ENCODE measurements around the gene ZNF385C.
A peak's percentile ranks its signal among the peaks of the same experiment; 100 is the strongest.
"Not testable (repeated sequence)": the region's sequence is repeated elsewhere in the genome, so short reads cannot be mapped to it uniquely, and the experiment has no call there.

ZNF385C gene

DNA sequence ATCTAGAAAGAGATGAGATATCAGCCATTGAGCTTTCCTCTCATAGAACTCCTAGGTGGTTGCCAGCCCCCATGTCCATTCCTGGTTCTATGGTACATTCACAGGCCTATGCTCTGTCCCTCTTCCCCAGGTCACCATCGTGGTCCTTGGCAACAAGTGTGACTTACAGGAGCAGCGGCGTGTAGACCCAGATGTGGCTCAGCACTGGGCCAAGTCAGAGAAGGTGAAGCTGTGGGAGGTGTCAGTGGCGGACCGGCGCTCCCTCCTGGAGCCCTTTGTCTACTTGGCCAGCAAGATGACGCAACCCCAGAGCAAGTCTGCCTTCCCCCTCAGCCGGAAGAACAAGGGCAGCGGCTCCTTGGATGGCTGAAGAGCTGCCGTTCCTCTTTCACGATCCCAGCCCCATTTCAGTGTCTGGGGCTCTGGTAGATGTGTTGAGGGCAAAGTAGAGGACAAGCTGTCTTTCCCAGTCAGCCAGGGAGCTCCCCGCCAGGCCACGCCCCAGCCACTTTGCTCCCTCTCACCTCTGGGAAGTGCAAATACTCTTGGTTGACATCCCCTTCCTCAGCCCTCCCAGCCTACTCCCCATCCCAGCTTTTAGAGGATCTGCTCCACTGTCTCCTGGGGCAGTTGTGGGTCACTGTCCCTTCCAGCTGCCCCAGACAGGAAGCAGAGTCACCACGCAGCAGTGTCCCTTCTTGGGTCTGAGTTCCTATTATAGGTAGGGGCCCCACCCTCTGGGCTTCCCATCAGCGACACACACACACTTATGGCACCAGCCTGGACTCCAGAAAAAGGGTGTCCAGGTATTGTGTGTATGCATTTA lies 74.5 kb downstream of the ZNF385C start:
- Mint-ChIP-seq H3K36me3 (ENCODE audit: insufficient read depth) (peaks cover 18% of the 10 kb centered on the region), H3K4me1 (peaks cover 28% of the 10 kb centered on the region), H3K4me3 (no peak overlapping the region), H3K27me3 (no peaks in the 10 kb centered on the region), H3K27ac (ENCODE audit: low read depth) (no peak overlapping the region), H3K9me3 (no peaks in the 10 kb centered on the region)
- DNase-seq (ENCODE audit: low spot score in 2 of 2) (no peak), ATAC-seq (replicated peaks; ENCODE audit: extremely low read depth, poor library complexity, severe bottlenecking) (no peak)

DNA sequence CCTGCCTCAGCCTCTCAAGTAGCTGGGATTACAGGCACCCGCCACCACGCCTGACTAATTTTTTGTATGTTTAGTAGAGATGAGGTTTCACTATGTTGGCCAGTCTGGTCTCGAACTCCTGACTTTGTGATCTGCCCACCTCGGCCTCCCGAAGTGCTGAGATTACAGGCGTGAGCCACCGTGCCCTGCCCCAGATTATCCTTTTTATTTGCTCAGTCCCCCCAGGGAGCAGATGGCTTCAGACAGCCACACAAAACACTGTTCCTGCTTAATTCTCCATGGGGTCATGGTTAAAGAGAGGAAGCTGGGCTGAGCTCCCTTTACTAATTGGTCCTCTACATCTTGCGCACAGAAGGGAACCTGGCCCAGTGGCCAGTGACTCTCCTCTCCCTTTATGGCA lies 77.4 kb downstream of the ZNF385C start:
- H3K27me3 Mint-ChIP-seq; DNase-seq (ENCODE audit: low spot score in 2 of 2); H3K9me3 Mint-ChIP-seq; ATAC-seq (replicated peaks; ENCODE audit: extremely low read depth, poor library complexity, severe bottlenecking): not testable (repeated sequence)
- H3K36me3 Mint-ChIP-seq (ENCODE audit: insufficient read depth) = peaks cover 27% of the 10 kb centered on the region
- peaks cover 55% of the 10 kb centered on the region for H3K4me1 Mint-ChIP-seq
- H3K4me3 Mint-ChIP-seq = peak overlapping the region; percentile 99
- peak overlapping the region; percentile 79 for H3K27ac Mint-ChIP-seq (ENCODE audit: low read depth)

DNA sequence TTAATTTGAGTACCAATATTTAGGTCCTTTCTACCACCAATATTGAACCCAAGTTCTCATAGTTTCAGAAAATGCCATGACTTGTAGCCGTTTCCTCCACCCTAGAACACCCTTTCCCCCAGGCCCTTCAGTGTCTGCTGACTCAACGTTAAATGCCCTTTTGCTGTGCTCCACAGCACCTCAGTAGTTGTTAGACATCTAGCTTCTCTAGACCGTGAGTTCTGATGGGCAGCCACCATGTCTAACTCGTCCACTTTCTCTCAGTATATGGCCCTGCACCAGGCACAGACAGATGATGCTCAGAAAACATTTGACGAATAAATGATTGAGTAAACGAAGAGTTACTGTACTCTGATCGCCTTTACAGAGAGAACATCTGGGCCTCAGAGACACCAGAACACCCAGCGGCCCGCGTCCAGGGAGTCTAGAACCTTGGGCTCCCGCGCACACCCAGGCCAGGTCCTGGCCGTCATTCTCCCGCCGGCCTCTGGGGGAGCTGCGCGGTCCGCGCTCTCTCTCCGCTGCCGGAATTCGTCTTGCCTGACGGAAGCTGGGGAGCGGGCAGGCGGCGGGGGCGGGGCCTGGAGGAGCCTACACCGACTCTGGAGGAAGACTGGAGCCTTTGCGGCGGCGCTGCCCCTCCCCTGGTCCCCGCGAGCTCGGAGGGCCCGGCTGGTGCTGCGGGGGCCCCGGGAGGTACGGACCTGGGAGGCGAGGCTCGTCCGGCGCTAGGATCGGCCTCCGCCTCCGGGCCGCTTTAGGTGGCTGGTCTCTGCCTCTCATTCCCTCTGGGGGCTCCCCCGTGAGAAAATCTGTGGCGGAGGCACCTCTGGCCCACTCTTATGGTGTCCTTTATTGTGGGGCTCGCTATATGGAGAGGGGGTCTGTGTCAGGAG lies 78.5 kb downstream of the ZNF385C start, which contains the start of gene NKIRAS2:
Gene NKIRAS2 (plus strand): TSS at position 582 of the 896 bp plus-strand sequence. CDS start 1,488 bp downstream, outside the sequence.
- H3K36me3 Mint-ChIP-seq (ENCODE audit: insufficient read depth) = peaks cover 31% of the 10 kb centered on the region
- H3K9me3 Mint-ChIP-seq = no peaks in the 10 kb centered on the region
- H3K27me3 Mint-ChIP-seq = no peaks in the 10 kb centered on the region
- H3K4me1 Mint-ChIP-seq = peaks cover 61% of the 10 kb centered on the region
- H3K27ac Mint-ChIP-seq (ENCODE audit: low read depth) = peak within 1 kb of the TSS; percentile 79
- peak within 1 kb of the TSS; percentile 99 for H3K4me3 Mint-ChIP-seq
- DNase-seq (ENCODE audit: low spot score in 2 of 2) (peak; percentile 79 to 82), ATAC-seq (replicated peaks; ENCODE audit: extremely low read depth, poor library complexity, severe bottlenecking) (peak; percentile 72)

DNA sequence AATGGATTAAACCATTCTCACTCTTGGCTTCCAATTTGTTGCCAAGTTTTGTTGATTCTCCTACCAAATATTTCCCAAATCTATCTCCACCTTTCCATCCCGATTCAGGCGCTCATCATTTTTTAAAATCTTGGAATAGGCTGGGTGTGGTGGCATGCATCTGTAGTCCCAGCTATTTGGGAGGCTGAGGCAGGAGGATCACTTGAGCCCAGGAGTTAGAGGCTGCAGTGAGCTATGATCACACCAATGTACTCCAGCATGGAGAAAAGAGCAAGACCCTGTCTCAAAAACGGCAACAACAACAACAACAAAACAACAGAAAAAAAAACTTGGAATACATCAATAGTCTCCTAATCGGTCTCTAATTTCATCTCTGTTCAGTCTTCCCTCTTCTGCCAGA lies 79.3 kb downstream of the ZNF385C start:
- DNase-seq (ENCODE audit: low spot score in 2 of 2) = no peak
- ATAC-seq (replicated peaks; ENCODE audit: extremely low read depth, poor library complexity, severe bottlenecking) = no peak
- Mint-ChIP-seq H3K27me3 (no peaks in the 10 kb centered on the region), H3K27ac (ENCODE audit: low read depth) (peak overlapping the region; percentile 44), H3K36me3 (ENCODE audit: insufficient read depth) (peaks cover 28% of the 10 kb centered on the region), H3K9me3 (no peaks in the 10 kb centered on the region), H3K4me1 (peaks cover 58% of the 10 kb centered on the region), H3K4me3 (peak overlapping the region; percentile 99)

DNA sequence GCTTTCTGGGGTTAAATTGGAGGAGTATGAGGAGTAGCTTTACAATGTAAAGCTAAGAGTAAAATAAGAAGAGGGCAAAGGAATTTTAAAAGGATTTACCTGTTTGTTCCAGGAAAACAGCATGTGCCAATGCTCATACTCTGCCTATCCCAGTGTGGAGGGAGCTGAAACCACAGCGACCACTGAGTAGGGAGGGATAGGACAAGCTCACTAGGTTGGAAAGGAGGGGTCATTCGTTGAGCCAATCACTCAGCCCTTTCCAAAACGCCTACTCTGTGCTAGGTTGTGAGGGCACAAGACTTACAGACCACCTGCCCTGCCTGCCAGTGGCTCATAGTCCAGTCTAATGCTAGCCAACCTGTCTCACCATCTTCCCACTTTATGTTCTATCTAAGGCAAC lies 79.9 kb downstream of the ZNF385C start:
- peaks cover 27% of the 10 kb centered on the region for H3K36me3 Mint-ChIP-seq (ENCODE audit: insufficient read depth)
- H3K9me3 Mint-ChIP-seq = no peaks in the 10 kb centered on the region
- peaks cover 62% of the 10 kb centered on the region for H3K4me1 Mint-ChIP-seq
- DNase-seq (ENCODE audit: low spot score in 2 of 2) (no peak), ATAC-seq (replicated peaks; ENCODE audit: extremely low read depth, poor library complexity, severe bottlenecking) (no peak)
- H3K27me3 Mint-ChIP-seq = no peaks in the 10 kb centered on the region
- H3K27ac Mint-ChIP-seq (ENCODE audit: low read depth) = peak overlapping the region; percentile 96
- peak overlapping the region; percentile 99 for H3K4me3 Mint-ChIP-seq

DNA sequence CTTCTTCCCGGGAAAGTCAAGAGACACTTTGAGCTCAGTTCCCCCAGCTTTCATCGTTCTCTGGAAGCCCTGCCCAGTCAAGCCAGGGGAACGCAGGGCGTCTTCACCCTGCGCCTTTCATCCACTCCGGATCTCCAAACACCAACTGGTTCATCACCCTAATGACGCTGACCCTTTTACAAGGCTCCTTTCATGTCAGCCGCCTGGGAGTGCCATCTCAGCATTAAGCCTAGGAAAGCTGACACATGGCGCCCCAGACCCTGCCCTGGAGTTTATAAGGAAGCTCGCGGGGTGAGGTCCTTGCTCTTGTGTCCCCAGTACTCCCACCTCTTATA lies 80.4 kb downstream of the ZNF385C start:
- ATAC-seq (replicated peaks; ENCODE audit: extremely low read depth, poor library complexity, severe bottlenecking) = no peak
- no peaks in the 10 kb centered on the region for H3K9me3 Mint-ChIP-seq
- peaks cover 29% of the 10 kb centered on the region for H3K36me3 Mint-ChIP-seq (ENCODE audit: insufficient read depth)
- H3K27me3 Mint-ChIP-seq = no peaks in the 10 kb centered on the region
- H3K4me1 Mint-ChIP-seq = peaks cover 65% of the 10 kb centered on the region
- peak overlapping the region; percentile 99 for H3K4me3 Mint-ChIP-seq
- DNase-seq (ENCODE audit: low spot score in 2 of 2) = no peak
- peak overlapping the region; percentile 96 for H3K27ac Mint-ChIP-seq (ENCODE audit: low read depth)

DNA sequence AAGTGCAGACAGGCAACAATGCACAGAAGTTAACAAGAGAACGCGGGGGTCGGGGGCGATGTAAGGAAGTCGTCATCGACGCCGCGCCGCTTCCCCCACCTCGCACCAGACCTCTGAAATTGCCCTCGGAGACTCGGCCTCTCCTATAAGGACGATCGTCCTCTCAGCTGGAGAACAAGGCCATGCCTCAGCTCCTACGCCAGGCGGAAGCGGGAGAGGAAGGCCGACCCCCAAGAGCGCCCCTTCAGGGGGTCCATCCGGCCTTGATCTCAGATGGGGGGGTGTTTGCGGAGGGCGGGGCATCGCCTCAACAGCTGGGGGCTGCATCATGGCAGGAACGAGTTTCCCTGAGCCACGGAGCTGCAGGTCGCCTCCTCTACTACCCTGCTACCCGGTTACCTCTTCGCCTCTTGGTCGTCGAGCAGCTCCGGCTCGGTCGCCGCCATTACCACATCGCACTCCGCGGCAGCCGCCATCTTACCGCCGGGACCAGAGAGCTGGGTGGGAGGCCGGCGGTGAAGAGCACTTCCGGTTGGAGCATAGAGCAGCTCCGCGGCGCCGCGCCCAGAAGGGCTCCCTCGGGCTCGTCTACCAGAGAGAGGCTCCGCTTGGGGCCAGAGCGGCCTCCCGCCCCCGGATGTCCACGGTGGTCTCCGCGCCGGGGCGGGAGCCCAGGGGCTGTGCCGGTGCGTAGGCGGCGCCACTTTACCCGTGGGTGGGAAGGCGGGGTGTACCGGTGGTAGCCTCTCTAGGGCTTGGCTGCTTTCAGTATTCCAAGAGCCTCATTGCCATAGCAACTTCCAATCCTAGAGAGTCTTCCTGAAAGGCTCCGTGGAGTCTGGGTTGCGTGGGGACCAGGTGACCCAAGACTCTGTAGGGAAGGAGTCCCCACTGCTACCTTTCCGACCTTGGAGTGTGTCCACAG lies 81.1 kb downstream of the ZNF385C start, which contains the start of gene DNAJC7:
Gene DNAJC7 (minus strand): TSS at position 499 of the 925 bp plus-strand sequence. CDS start 23 bp downstream, at position 476.
- H3K27me3 Mint-ChIP-seq = no peaks in the 10 kb centered on the region
- H3K4me1 Mint-ChIP-seq = peaks cover 66% of the 10 kb centered on the region
- ATAC-seq (replicated peaks; ENCODE audit: extremely low read depth, poor library complexity, severe bottlenecking) (peak; percentile 87), DNase-seq (ENCODE audit: low spot score in 2 of 2) (peak; percentile 75 to 77)
- H3K4me3 Mint-ChIP-seq = peak within 1 kb of the TSS; percentile 99
- H3K9me3 Mint-ChIP-seq = no peaks in the 10 kb centered on the region
- peak within 1 kb of the TSS; percentile 96 for H3K27ac Mint-ChIP-seq (ENCODE audit: low read depth)
- peaks cover 29% of the 10 kb centered on the region for H3K36me3 Mint-ChIP-seq (ENCODE audit: insufficient read depth)

DNA sequence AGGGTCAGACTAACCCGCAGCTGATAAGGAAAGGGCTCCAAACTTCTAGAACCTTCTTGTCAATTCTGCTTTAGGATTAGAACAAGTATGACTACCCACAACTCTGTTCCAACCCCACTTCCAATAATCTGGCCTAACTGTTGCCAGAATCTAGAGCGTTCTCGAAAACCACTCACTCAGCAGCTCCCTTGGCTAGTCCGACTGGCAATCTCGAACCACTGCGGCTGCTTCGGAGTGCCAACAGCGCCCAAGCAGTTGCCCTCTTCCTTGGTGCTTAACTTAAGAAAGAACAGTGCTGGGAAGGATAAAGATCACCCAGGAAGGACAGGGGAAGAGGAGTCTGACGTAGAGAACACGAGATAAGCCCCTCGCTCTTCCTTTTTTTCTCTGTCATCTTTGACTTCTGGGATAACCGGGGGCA lies 81.9 kb downstream of the ZNF385C start:
- Mint-ChIP-seq H3K27ac (ENCODE audit: low read depth) (peak overlapping the region; percentile 96), H3K9me3 (no peaks in the 10 kb centered on the region), H3K4me3 (peak overlapping the region; percentile 99), H3K4me1 (peaks cover 71% of the 10 kb centered on the region), H3K36me3 (ENCODE audit: insufficient read depth) (peaks cover 29% of the 10 kb centered on the region), H3K27me3 (no peaks in the 10 kb centered on the region)
- ATAC-seq (replicated peaks; ENCODE audit: extremely low read depth, poor library complexity, severe bottlenecking) (no peak), DNase-seq (ENCODE audit: low spot score in 2 of 2) (no peak)

DNA sequence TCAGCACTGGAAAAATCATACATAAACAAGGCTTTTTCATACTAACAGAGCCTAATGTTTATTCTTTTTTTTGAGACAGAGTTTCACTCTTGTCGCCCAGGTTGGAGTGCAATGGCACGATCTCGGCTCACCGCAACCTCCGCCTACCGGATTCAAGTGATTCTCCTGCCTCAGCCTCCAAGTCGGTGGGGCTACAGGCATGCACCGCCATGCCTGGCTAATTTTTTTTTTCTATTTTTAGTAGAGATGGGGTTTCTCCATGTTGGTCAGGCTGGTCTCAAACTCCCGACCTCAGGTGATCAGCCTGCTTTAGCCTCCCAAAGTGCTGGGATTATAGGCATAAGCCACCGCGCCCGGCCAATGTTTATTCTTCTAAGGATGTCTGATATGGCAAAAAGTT lies 84.5 kb downstream of the ZNF385C start:
- ATAC-seq (replicated peaks; ENCODE audit: extremely low read depth, poor library complexity, severe bottlenecking); H3K27ac Mint-ChIP-seq (ENCODE audit: low read depth); H3K9me3 Mint-ChIP-seq; H3K27me3 Mint-ChIP-seq; H3K4me3 Mint-ChIP-seq; DNase-seq (ENCODE audit: low spot score in 2 of 2): not testable (repeated sequence)
- H3K4me1 Mint-ChIP-seq = peaks cover 77% of the 10 kb centered on the region
- peaks cover 25% of the 10 kb centered on the region for H3K36me3 Mint-ChIP-seq (ENCODE audit: insufficient read depth)

DNA sequence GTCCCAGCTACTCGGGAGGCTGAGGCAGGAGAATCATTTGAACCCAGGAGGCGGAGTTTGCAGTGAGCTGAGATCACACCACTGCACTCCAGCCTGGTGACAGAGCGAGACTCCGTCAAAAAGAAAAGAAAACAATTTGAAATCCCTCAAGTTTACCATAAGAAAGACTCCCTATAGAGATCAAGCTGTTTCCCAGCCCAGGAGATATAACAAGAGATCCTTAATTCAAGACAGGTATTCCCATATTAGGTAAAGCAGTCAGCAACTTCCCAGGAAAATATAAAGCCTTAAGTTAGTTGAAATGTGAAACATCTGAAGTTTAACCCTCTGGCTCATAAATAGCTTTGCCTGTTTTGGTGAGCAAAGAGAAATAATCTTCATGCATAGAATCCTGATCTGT lies 85.9 kb downstream of the ZNF385C start:
- not testable (repeated sequence) for H3K4me3 Mint-ChIP-seq; H3K27me3 Mint-ChIP-seq; DNase-seq (ENCODE audit: low spot score in 2 of 2); ATAC-seq (replicated peaks; ENCODE audit: extremely low read depth, poor library complexity, severe bottlenecking); H3K9me3 Mint-ChIP-seq
- Mint-ChIP-seq H3K27ac (ENCODE audit: low read depth) (peak overlapping the region; percentile 32), H3K4me1 (peaks cover 65% of the 10 kb centered on the region), H3K36me3 (ENCODE audit: insufficient read depth) (peaks cover 28% of the 10 kb centered on the region)

GRCh38 chr17:42010898-42011516 lies 87.3 kb downstream of the ZNF385C start:
- no peaks in the 10 kb centered on the region for H3K27me3 Mint-ChIP-seq
- H3K4me1 Mint-ChIP-seq = peaks cover 57% of the 10 kb centered on the region
- H3K9me3 Mint-ChIP-seq = no peaks in the 10 kb centered on the region
- H3K36me3 Mint-ChIP-seq (ENCODE audit: insufficient read depth) = peaks cover 21% of the 10 kb centered on the region
- no peak overlapping the region for H3K4me3 Mint-ChIP-seq
- ATAC-seq (replicated peaks; ENCODE audit: extremely low read depth, poor library complexity, severe bottlenecking) (no peak), DNase-seq (ENCODE audit: low spot score in 2 of 2) (no peak)
- H3K27ac Mint-ChIP-seq (ENCODE audit: low read depth) = peak overlapping the region; percentile 32

Data from central memory CD8-positive, alpha-beta T cell (primary cell).